Bronchial epithelial cell (primary cell): Measurements from ENCODE around the gene HSD17B11. TPM values are rescaled to one million over a fixed set of nuclear protein-coding genes. Genes with fewer than 3 reads are reported as not detected.
A peak's percentile ranks its signal among the peaks of the same experiment; 100 is the strongest.
"Not testable (repeated sequence)": the region's sequence is repeated elsewhere in the genome, so short reads cannot be mapped to it uniquely, and the experiment has no call there.

Experiments
- DNase-seq: peaks from one replicate; pipeline ENCODE4 v3.0.0-alpha.2; 2010; ENCODE audit warnings: low read depth
- FAIRE-seq: peaks from 2 replicates; lab custom pipeline; 2011; peaks lifted over from hg19 to GRCh38; lab: Jason Lieb, UNC
- H3K27me3 ChIP-seq: 2 replicates; pipeline ENCODE4 v1.5.1; 2011; ENCODE audit warnings: low read length; ENCODE audit not compliant: control insufficient read depth, insufficient read depth
- H3K36me3 ChIP-seq: 2 replicates; pipeline ENCODE4 v1.5.1; 2011; ENCODE audit warnings: low read length; ENCODE audit not compliant: control insufficient read depth, insufficient read depth
- H3K4me3 ChIP-seq: 2 replicates; pipeline ENCODE4 v1.5.1; 2011; ENCODE audit warnings: mild to moderate bottlenecking, low read depth, low read length, control low read depth
- total RNA-seq: library from RNA; depleted of rRNA; stranded (reverse); fragments of >200 nt; gene quantifications from 2 replicates; pipeline ENCODE4 v1.2.1, GENCODE V29; 2014
- TF ChIP-seq, protein P1 (sequence below): IDR thresholded peaks from 2 replicates; pipeline ENCODE4 v1.5.1; 2011; ENCODE audit warnings: mild to moderate bottlenecking, moderate library complexity, low read length, control low read depth, inconsistent platforms; ENCODE audit not compliant: insufficient read depth, severe bottlenecking

The HSD17B11 gene
- total RNA-seq, 1 donor from 2014 or later: 1.8 TPM

GRCh38 chr4:87409420-87409939, 18.5 kb upstream of the HSD17B11 start:
- H3K27me3 ChIP-seq: no peaks in the 10 kb centered on the region
- H3K36me3 ChIP-seq: no peaks in the 10 kb centered on the region
- TF ChIP-seq, protein P1, sequence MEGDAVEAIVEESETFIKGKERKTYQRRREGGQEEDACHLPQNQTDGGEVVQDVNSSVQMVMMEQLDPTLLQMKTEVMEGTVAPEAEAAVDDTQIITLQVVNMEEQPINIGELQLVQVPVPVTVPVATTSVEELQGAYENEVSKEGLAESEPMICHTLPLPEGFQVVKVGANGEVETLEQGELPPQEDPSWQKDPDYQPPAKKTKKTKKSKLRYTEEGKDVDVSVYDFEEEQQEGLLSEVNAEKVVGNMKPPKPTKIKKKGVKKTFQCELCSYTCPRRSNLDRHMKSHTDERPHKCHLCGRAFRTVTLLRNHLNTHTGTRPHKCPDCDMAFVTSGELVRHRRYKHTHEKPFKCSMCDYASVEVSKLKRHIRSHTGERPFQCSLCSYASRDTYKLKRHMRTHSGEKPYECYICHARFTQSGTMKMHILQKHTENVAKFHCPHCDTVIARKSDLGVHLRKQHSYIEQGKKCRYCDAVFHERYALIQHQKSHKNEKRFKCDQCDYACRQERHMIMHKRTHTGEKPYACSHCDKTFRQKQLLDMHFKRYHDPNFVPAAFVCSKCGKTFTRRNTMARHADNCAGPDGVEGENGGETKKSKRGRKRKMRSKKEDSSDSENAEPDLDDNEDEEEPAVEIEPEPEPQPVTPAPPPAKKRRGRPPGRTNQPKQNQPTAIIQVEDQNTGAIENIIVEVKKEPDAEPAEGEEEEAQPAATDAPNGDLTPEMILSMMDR: no peak
- FAIRE-seq: no peak
- no peak overlapping the region for H3K4me3 ChIP-seq
- DNase-seq: no peak

DNA sequence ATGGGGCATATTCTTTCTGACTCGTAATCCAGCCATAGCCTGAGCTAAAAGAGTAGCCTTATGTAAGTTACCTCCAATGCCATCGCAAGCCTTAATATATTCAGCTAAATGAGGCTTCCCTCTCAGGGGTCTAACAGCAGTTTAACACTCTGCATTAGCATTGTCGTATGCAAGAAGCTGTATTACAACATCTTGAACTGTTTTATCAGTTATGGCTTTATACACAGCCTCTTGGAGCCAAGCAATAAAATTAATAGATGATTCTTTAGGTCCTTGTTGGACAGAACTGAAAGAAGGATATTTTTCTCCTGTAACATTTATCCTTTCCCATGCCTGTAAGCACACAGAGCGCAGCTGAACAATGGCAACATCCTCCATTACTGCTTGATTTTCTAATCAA, 15.9 kb upstream of the HSD17B11 start:
- H3K4me3 ChIP-seq, DNase-seq, H3K36me3 ChIP-seq, FAIRE-seq, H3K27me3 ChIP-seq: not testable (repeated sequence)

DNA sequence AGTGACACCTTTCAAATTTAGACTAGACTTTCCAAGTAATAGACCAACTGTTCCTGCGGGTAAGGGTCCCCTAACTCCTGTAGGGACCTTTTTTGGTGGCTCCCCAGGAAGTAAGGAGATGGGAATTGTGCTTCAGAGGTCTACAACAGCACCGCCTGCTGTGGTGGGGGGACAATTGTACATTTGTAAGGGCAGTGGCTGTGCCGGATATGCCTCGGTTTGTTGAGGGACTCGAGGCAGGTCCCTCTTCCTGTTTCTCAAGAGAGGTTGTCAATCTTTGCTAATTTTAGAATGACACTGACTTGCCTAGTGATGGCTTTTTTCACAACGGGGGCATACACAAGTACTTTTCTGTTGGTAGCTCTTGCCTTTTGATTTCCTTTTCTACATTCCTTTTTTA, 15.5 kb upstream of the HSD17B11 start:
- TF ChIP-seq, protein P1: no peak
- no peak for FAIRE-seq
- no peaks in the 10 kb centered on the region for H3K27me3 ChIP-seq
- H3K36me3 ChIP-seq: no peaks in the 10 kb centered on the region
- H3K4me3 ChIP-seq: no peak overlapping the region
- no peak for DNase-seq

DNA sequence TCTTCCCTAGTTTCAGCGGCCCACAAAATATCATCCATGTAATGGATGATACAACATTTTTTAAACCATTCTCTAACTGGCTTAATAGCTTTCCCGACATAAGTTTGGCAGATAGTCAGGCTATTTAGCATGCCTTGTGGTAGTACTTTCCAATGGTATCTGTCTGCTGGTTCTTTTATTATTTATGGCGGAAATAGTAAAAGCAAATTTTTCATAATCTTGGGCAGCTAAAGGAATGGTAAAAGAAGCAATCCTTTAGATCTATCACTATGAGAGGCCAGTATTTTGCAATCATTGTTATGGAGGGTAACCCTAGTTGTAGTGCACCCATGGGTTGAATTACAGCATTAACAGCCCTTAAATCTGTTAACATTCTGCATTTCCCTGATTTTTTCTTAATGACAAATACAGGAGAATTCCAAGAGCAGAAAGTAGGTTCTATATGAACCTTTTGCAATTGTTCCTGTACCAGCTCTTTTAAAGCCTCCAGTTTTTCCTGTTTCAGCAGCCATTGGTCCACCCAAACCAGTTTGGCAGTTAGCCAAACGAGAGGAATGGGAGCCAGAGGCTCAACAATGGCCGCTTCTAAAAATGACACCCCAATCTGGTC, 14.3 kb upstream of the HSD17B11 start:
- DNase-seq (no peak), FAIRE-seq (no peak)
- H3K36me3 ChIP-seq: no peaks in the 10 kb centered on the region
- no peak overlapping the region for H3K4me3 ChIP-seq
- TF ChIP-seq, protein P1: no peak
- no peaks in the 10 kb centered on the region for H3K27me3 ChIP-seq

- H3K4me3 ChIP-seq, H3K36me3 ChIP-seq, FAIRE-seq, H3K27me3 ChIP-seq: not testable (repeated sequence)
- DNase-seq: peak; percentile 24
Observed at GRCh38 chr4:87403732-87404131, 12.7 kb upstream of the HSD17B11 start.

DNA sequence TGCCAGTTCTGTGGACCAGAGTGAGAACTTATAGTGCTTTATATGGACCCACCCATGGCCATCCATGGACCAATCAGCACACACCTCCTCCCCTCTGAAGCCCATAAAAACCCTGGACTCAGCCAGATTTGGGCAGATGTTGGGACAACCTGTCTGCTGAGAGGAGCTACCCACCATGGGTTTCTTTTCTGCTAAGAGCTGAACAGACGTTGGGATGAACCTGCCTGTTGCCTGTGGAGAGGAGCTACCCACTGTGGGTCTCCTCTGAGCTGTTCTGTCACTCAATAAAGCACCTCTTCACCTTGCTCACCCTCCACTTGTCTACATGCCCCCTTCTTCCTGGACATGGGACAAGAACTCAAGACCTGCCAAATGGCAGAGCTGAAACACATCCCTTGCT, 9.0 kb upstream of the HSD17B11 start:
- no peak for FAIRE-seq
- Histone ChIP-seq H3K27me3 (no peaks in the 10 kb centered on the region), H3K4me3 (no peak overlapping the region), H3K36me3 (no peaks in the 10 kb centered on the region)
- TF ChIP-seq, protein P1: no peak
- no peak for DNase-seq

GRCh38 chr4:87399148-87399547, 8.2 kb upstream of the HSD17B11 start:
- TF ChIP-seq, protein P1: no peak
- Histone ChIP-seq H3K36me3 (no peaks in the 10 kb centered on the region), H3K4me3 (no peak overlapping the region), H3K27me3 (no peaks in the 10 kb centered on the region)
- no peak for FAIRE-seq
- no peak for DNase-seq

DNA sequence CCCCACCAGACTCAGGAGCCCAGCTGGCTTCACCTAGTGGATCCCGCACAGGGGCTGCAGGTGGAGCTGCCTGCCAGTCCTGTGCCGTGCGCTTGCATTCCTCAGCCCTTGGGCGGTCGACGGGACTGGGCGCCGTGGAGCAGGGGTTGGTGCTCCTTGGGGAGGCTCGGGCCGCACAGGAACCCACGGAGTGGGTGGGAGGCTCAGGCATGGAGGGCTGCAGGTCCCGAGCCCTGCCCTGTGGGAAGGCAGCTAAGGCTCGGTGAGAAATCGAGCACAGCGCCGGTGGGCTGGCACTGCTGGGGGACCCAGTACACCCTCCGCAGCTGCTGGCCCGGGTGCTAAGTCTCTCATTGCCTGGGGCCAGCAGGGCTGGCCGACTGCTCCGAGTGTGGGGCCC, 4.9 kb upstream of the HSD17B11 start:
- H3K36me3 ChIP-seq, FAIRE-seq, H3K4me3 ChIP-seq, H3K27me3 ChIP-seq, DNase-seq: not testable (repeated sequence)

DNA sequence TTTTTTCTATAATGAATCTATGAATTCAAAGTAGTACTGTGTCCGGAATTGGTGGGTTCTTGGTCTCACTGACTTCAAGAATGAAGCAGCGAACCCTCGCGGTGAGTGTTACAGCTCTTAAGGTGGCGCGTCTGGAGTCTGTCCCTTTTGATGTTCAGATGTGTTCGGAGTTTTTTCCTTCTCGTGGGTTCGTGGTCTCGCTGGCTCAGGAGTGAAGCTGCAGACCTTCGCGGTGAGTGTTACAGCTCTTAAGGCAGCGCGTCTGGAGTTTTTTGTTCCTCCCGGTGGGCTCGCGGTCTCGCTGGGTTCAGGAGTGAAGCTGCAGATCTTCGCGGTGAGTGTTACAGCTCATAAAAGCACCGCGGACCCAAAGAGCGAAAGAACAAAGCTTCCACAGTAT, 4.1 kb upstream of the HSD17B11 start:
- not testable (repeated sequence) for H3K4me3 ChIP-seq, H3K36me3 ChIP-seq, H3K27me3 ChIP-seq, FAIRE-seq, DNase-seq
